Trophoblast cell (in vitro differentiated cells and primary cell): ENCODE data around the gene LURAP1L.
A peak's percentile ranks its signal among the peaks of the same experiment; 100 is the strongest.

ENCODE experiments used
- DNase-seq, 2 donors: peaks; one replicate each; pipeline ENCODE4 v3.0.0-alpha.2; 2016
- H2AFZ ChIP-seq: 2 replicates; pipeline ENCODE4 v1.6.1; 2013; ENCODE audit warnings: low read length, moderate library complexity, mild to moderate bottlenecking; ENCODE audit not compliant: insufficient read depth, poor library complexity
- H2AK5ac ChIP-seq: 2 replicates; pipeline ENCODE4 v1.6.1; 2013; ENCODE audit warnings: mild to moderate bottlenecking, low read length
- H2BK120ac ChIP-seq: 2 replicates; pipeline ENCODE4 v1.6.1; 2013; ENCODE audit warnings: low read length, mild to moderate bottlenecking, moderate library complexity; ENCODE audit not compliant: insufficient read depth, poor library complexity
- H2BK12ac ChIP-seq: 2 replicates; pipeline ENCODE4 v1.6.1; 2013; ENCODE audit warnings: mild to moderate bottlenecking, low read length, moderate library complexity
- H2BK5ac ChIP-seq: 2 replicates; pipeline ENCODE4 v1.6.1; 2013; ENCODE audit warnings: low read length, low read depth, moderate library complexity, mild to moderate bottlenecking; ENCODE audit not compliant: poor library complexity
- H3K14ac ChIP-seq: 2 replicates; pipeline ENCODE4 v1.6.1; 2013; ENCODE audit warnings: mild to moderate bottlenecking, low read length
- H3K18ac ChIP-seq: 2 replicates; pipeline ENCODE4 v1.6.1; 2013; ENCODE audit warnings: mild to moderate bottlenecking, low read length
- H3K23ac ChIP-seq: 2 replicates; pipeline ENCODE4 v1.6.1; 2013; ENCODE audit warnings: low read length
- H3K27ac ChIP-seq: 2 replicates; pipeline ENCODE4 v1.5.1; 2013; ENCODE audit warnings: low read depth, mild to moderate bottlenecking, inconsistent platforms, low read length, moderate library complexity
- H3K27me3 ChIP-seq: 2 replicates; pipeline ENCODE4 v1.6.1; 2013; ENCODE audit warnings: inconsistent platforms, mild to moderate bottlenecking, low read length, moderate library complexity; ENCODE audit not compliant: insufficient read depth
- H3K36me3 ChIP-seq, 2 experiments: 1 replicate in 1 of 2; 2 replicates in 1 of 2; pipeline ENCODE4 v1.6.1; 2013; ENCODE audit warnings: low read length in 2 of 2, mild to moderate bottlenecking in 2 of 2, moderate library complexity in 1 of 2; ENCODE audit not compliant: insufficient read depth in 2 of 2, control insufficient read depth in 1 of 2
- H3K4ac ChIP-seq: 2 replicates; pipeline ENCODE4 v1.6.1; 2013; ENCODE audit warnings: low read depth, mild to moderate bottlenecking, low read length, moderate library complexity
- H3K4me1 ChIP-seq, 2 experiments: 1 replicate in 1 of 2; 2 replicates in 1 of 2; pipeline ENCODE4 v1.6.1; 2013; ENCODE audit warnings: low read length in 2 of 2, mild to moderate bottlenecking in 2 of 2, moderate library complexity in 1 of 2; ENCODE audit not compliant: insufficient read depth in 2 of 2, control insufficient read depth in 1 of 2
- H3K4me2 ChIP-seq: 2 replicates; pipeline ENCODE4 v1.6.1; 2013; ENCODE audit warnings: inconsistent platforms, mild to moderate bottlenecking, low read length, moderate library complexity
- H3K4me3 ChIP-seq: 2 replicates; pipeline ENCODE4 v1.5.1; 2013; ENCODE audit warnings: mild to moderate bottlenecking, low read depth, low read length, inconsistent platforms
- H3K79me1 ChIP-seq: one replicate; pipeline ENCODE4 v1.6.1; 2013; ENCODE audit warnings: low read length
- H3K79me2 ChIP-seq: 2 replicates; pipeline ENCODE4 v1.6.1; 2013; ENCODE audit warnings: low read length, mild to moderate bottlenecking; ENCODE audit not compliant: control insufficient read depth, insufficient read depth, poor library complexity
- H3K9ac ChIP-seq: 2 replicates; pipeline ENCODE4 v1.6.1; 2013; ENCODE audit warnings: mild to moderate bottlenecking, low read length
- H3K9me3 ChIP-seq: 2 replicates; pipeline ENCODE4 v1.6.1; 2013; ENCODE audit warnings: low read depth, mild to moderate bottlenecking, control low read depth, inconsistent platforms, low read length; ENCODE audit not compliant: insufficient read depth
- H4K12ac ChIP-seq: 2 replicates; pipeline ENCODE4 v1.6.1; 2013; ENCODE audit warnings: low read depth, mild to moderate bottlenecking, low read length, moderate library complexity
- H4K8ac ChIP-seq: 2 replicates; pipeline ENCODE4 v1.6.1; 2013; ENCODE audit warnings: low read depth, mild to moderate bottlenecking, low read length, moderate library complexity
- H4K91ac ChIP-seq: one replicate; pipeline ENCODE4 v1.6.1; 2013; ENCODE audit warnings: low read depth, mild to moderate bottlenecking, low read length, moderate library complexity
- WGBS: extraction: QIAGEN DNeasy Blood & Tissue Kit; methylation state at CpG from one replicate; pipeline ENCODE4 v1.1.7; 2013; ENCODE audit warnings: missing lambda C conversion rate; ENCODE audit not compliant: insufficient read length, insufficient coverage; ENCODE audit errors: extremely low coverage; 5-methylcytosine and 5-hydroxymethylcytosine counted together

The LURAP1L gene

GRCh38 chr9:12740845-12741244 is 34.0 kb upstream of the LURAP1L start:
- H3K18ac ChIP-seq = no peak overlapping the region
- no peak overlapping the region for H2AFZ ChIP-seq
- H2BK120ac ChIP-seq = no peak overlapping the region
- whole genome bisulfite sequencing = no CpG with 5 or more reads among the region's 2 CpGs
- no peaks in the 10 kb centered on the region for H3K36me3 ChIP-seq
- H3K27me3 ChIP-seq = no peaks in the 10 kb centered on the region
- H4K8ac ChIP-seq = no peak overlapping the region
- no peak overlapping the region for H3K23ac ChIP-seq
- H3K9me3 ChIP-seq = peaks cover 1% of the 10 kb centered on the region
- H4K12ac ChIP-seq = no peak overlapping the region
- H3K79me1 ChIP-seq = no peaks in the 10 kb centered on the region
- no peak overlapping the region for H2AK5ac ChIP-seq
- H3K9ac ChIP-seq = no peak overlapping the region
- H3K4me1 ChIP-seq = peaks cover 2 to 5% of the 10 kb centered on the region in 2 experiments
- DNase-seq = peak in 1 of 2 donors; percentile 16
- H4K91ac ChIP-seq = no peak overlapping the region
- no peak overlapping the region for H3K14ac ChIP-seq
- no peak overlapping the region for H2BK5ac ChIP-seq
- no peaks in the 10 kb centered on the region for H3K79me2 ChIP-seq
- no peak overlapping the region for H3K27ac ChIP-seq
- H3K4me2 ChIP-seq = no peak overlapping the region
- H3K4ac ChIP-seq = no peak overlapping the region
- H2BK12ac ChIP-seq = no peak overlapping the region
- H3K4me3 ChIP-seq = no peak overlapping the region

- Histone ChIP-seq H3K27me3 (no peaks in the 10 kb centered on the region), H3K4ac (no peak overlapping the region), H3K14ac (no peak overlapping the region), H3K79me1 (no peaks in the 10 kb centered on the region), H3K4me3 (no peak overlapping the region), H3K79me2 (no peaks in the 10 kb centered on the region), H2AK5ac (no peak overlapping the region), H3K18ac (no peak overlapping the region), H3K9ac (no peak overlapping the region), H3K9me3 (no peaks in the 10 kb centered on the region), H3K4me1 (no peaks in the 10 kb centered on the region), H3K4me2 (no peak overlapping the region), H2BK5ac (no peak overlapping the region), H4K8ac (no peak overlapping the region), H3K27ac (no peak overlapping the region), H4K91ac (no peak overlapping the region), H2BK120ac (no peak overlapping the region), H3K36me3 (no peaks in the 10 kb centered on the region), H4K12ac (no peak overlapping the region), H2BK12ac (no peak overlapping the region), H3K23ac (no peak overlapping the region), H2AFZ (no peak overlapping the region)
- WGBS = no CpG with 5 or more reads among the region's 1 CpG
- peak in 1 of 2 donors; percentile 4 for DNase-seq
These were observed 26.8 kb upstream of the LURAP1L start for GRCh38 chr9:12748016-12748415.

GRCh38 chr9:12748954-12749353 is 25.9 kb upstream of the LURAP1L start:
- H3K27ac ChIP-seq = no peak overlapping the region
- no peaks in the 10 kb centered on the region for H3K27me3 ChIP-seq
- H4K12ac ChIP-seq = no peak overlapping the region
- no peak overlapping the region for H3K18ac ChIP-seq
- H2AFZ ChIP-seq = no peak overlapping the region
- H4K91ac ChIP-seq = no peak overlapping the region
- H3K9me3 ChIP-seq = no peaks in the 10 kb centered on the region
- H3K4ac ChIP-seq = no peak overlapping the region
- no peak overlapping the region for H2AK5ac ChIP-seq
- DNase-seq = no peak
- no peak overlapping the region for H4K8ac ChIP-seq
- H3K36me3 ChIP-seq = no peaks in the 10 kb centered on the region
- no peak overlapping the region for H2BK5ac ChIP-seq
- no peak overlapping the region for H2BK120ac ChIP-seq
- H3K79me1 ChIP-seq = no peaks in the 10 kb centered on the region
- H3K14ac ChIP-seq = no peak overlapping the region
- H3K4me2 ChIP-seq = no peak overlapping the region
- H2BK12ac ChIP-seq = no peak overlapping the region
- H3K79me2 ChIP-seq = no peaks in the 10 kb centered on the region
- no peak overlapping the region for H3K23ac ChIP-seq
- peaks cover 0 to under 1% of the 10 kb centered on the region in 2 experiments for H3K4me1 ChIP-seq
- H3K9ac ChIP-seq = no peak overlapping the region
- H3K4me3 ChIP-seq = no peak overlapping the region

GRCh38 chr9:12753931-12754330 is 20.9 kb upstream of the LURAP1L start:
- H2BK12ac ChIP-seq = no peak overlapping the region
- no peak overlapping the region for H3K18ac ChIP-seq
- H3K4me1 ChIP-seq = peaks cover 0 to 2% of the 10 kb centered on the region in 2 experiments
- H2BK5ac ChIP-seq = no peak overlapping the region
- no peak overlapping the region for H3K27ac ChIP-seq
- no peaks in the 10 kb centered on the region for H3K79me1 ChIP-seq
- no peak overlapping the region for H4K8ac ChIP-seq
- no peak overlapping the region for H4K12ac ChIP-seq
- no peaks in the 10 kb centered on the region for H3K9me3 ChIP-seq
- H3K27me3 ChIP-seq = no peaks in the 10 kb centered on the region
- H2BK120ac ChIP-seq = no peak overlapping the region
- H3K23ac ChIP-seq = no peak overlapping the region
- no peak overlapping the region for H3K14ac ChIP-seq
- no peak for DNase-seq
- H3K36me3 ChIP-seq = no peaks in the 10 kb centered on the region
- no CpG with 5 or more reads among the region's 3 CpGs for WGBS
- H4K91ac ChIP-seq = no peak overlapping the region
- H3K79me2 ChIP-seq = no peaks in the 10 kb centered on the region
- H3K4me2 ChIP-seq = no peak overlapping the region
- no peak overlapping the region for H3K4ac ChIP-seq
- no peak overlapping the region for H2AK5ac ChIP-seq
- H3K4me3 ChIP-seq = no peak overlapping the region
- H3K9ac ChIP-seq = no peak overlapping the region
- H2AFZ ChIP-seq = no peak overlapping the region
